H9 (cell line): Measurements from ENCODE around the gene HASPIN. TPM values are rescaled to one million over a fixed set of nuclear protein-coding genes. Genes with fewer than 3 reads are reported as not detected.

Source experiments
- DNase-seq: peaks from one replicate; pipeline ENCODE4 v3.0.0-alpha.2; 2017
- H2AFZ ChIP-seq: one replicate; pipeline ENCODE4 v1.6.1; 2013; ENCODE audit warnings: mild to moderate bottlenecking, low read length, control low read depth, moderate library complexity
- H2AK5ac ChIP-seq: 2 replicates; pipeline ENCODE4 v1.6.1; 2013; ENCODE audit warnings: low read length, control low read depth, mixed read lengths; ENCODE audit not compliant: insufficient read length
- H2BK120ac ChIP-seq: one replicate; pipeline ENCODE4 v1.6.1; 2013; ENCODE audit warnings: low read depth, mild to moderate bottlenecking, low read length, control low read depth, inconsistent platforms; ENCODE audit not compliant: poor library complexity, severe bottlenecking
- H2BK12ac ChIP-seq: 2 replicates; pipeline ENCODE4 v1.6.1; 2013; ENCODE audit warnings: low read length, control low read depth, mixed read lengths, low read depth; ENCODE audit not compliant: insufficient read length
- H2BK15ac ChIP-seq: 2 replicates; pipeline ENCODE4 v1.6.1; 2013; ENCODE audit warnings: low read depth, low read length, control low read depth
- H2BK20ac ChIP-seq: one replicate; pipeline ENCODE4 v1.6.1; 2013; ENCODE audit warnings: low read depth, mild to moderate bottlenecking, low read length, control low read depth, inconsistent platforms; ENCODE audit not compliant: poor library complexity, severe bottlenecking
- H2BK5ac ChIP-seq: 2 replicates; pipeline ENCODE4 v1.6.1; 2013; ENCODE audit warnings: low read length, control low read depth, mixed read lengths; ENCODE audit not compliant: insufficient read length
- H3K14ac ChIP-seq: 2 replicates; pipeline ENCODE4 v1.6.1; 2013; ENCODE audit warnings: low read length, control low read depth; ENCODE audit not compliant: insufficient read depth
- H3K18ac ChIP-seq: 2 replicates; pipeline ENCODE4 v1.6.1; 2013; ENCODE audit warnings: low read depth, mild to moderate bottlenecking, mixed read lengths, low read length, control low read depth; ENCODE audit not compliant: insufficient read length
- H3K23ac ChIP-seq: 2 replicates; pipeline ENCODE4 v1.6.1; 2013; ENCODE audit warnings: low read length, control low read depth, mixed read lengths, low read depth; ENCODE audit not compliant: insufficient read length
- H3K23me2 ChIP-seq: 2 replicates; pipeline ENCODE4 v1.6.1; 2013; ENCODE audit warnings: low read depth, mild to moderate bottlenecking, mixed read lengths, low read length, control low read depth; ENCODE audit not compliant: insufficient read length, poor library complexity, severe bottlenecking
- H3K27ac ChIP-seq: 2 replicates; pipeline ENCODE4 v1.5.1; 2013; ENCODE audit warnings: low read length, control low read depth, mixed read lengths, low read depth; ENCODE audit not compliant: insufficient read length
- H3K27me3 ChIP-seq: 2 replicates; pipeline ENCODE4 v1.6.1; 2013; ENCODE audit warnings: low read length, control low read depth, inconsistent platforms; ENCODE audit not compliant: insufficient read depth
- H3K4ac ChIP-seq: 2 replicates; pipeline ENCODE4 v1.6.1; 2013; ENCODE audit warnings: low read depth, mild to moderate bottlenecking, control low read depth, inconsistent platforms, low read length, moderate library complexity
- H3K4me1 ChIP-seq: 2 replicates; pipeline ENCODE4 v1.6.1; 2013; ENCODE audit warnings: low read length, control low read depth, inconsistent platforms; ENCODE audit not compliant: insufficient read depth
- H3K4me2 ChIP-seq: 2 replicates; pipeline ENCODE4 v1.6.1; 2013; ENCODE audit warnings: low read length, control low read depth, mixed read lengths; ENCODE audit not compliant: insufficient read length, insufficient read depth
- H3K56ac ChIP-seq: 2 replicates; pipeline ENCODE4 v1.6.1; 2013; ENCODE audit warnings: low read depth, mild to moderate bottlenecking, mixed read lengths, low read length, control low read depth; ENCODE audit not compliant: insufficient read length
- H3K79me1 ChIP-seq: 2 replicates; pipeline ENCODE4 v1.6.1; 2013; ENCODE audit warnings: low read depth, mild to moderate bottlenecking, moderate library complexity, low read length, control low read depth, inconsistent platforms; ENCODE audit not compliant: insufficient read depth, poor library complexity, severe bottlenecking
- H3K79me2 ChIP-seq: 2 replicates; pipeline ENCODE4 v1.6.1; 2013; ENCODE audit warnings: low read length, control low read depth, inconsistent platforms; ENCODE audit not compliant: insufficient read depth
- H3K9ac ChIP-seq: 2 replicates; pipeline ENCODE4 v1.6.1; 2013; ENCODE audit warnings: low read length, control low read depth, mixed read lengths; ENCODE audit not compliant: insufficient read length; ENCODE audit errors: extremely low read depth
- H3K9me3 ChIP-seq: one replicate; pipeline ENCODE4 v1.6.1; 2013; ENCODE audit warnings: low read depth, low read length, inconsistent platforms; ENCODE audit not compliant: control insufficient read depth
- H3T11ph ChIP-seq: one replicate; pipeline ENCODE4 v1.6.1; 2013; ENCODE audit warnings: mild to moderate bottlenecking, low read length, control low read depth, inconsistent platforms
- H4K20me1 ChIP-seq: one replicate; pipeline ENCODE4 v1.6.1; 2013; ENCODE audit not compliant: control insufficient read depth, insufficient read length, insufficient read depth
- H4K5ac ChIP-seq: 2 replicates; pipeline ENCODE4 v1.6.1; 2013; ENCODE audit warnings: low read depth, mild to moderate bottlenecking, mixed read lengths, low read length, control low read depth; ENCODE audit not compliant: insufficient read length
- H4K8ac ChIP-seq: replicated peaks from 2 replicates; pipeline ENCODE4 v1.6.1; 2013; ENCODE audit warnings: low read length, control low read depth, mixed read lengths, low read depth; ENCODE audit not compliant: insufficient read length
- H4K91ac ChIP-seq: 2 replicates; pipeline ENCODE4 v1.6.1; 2013; ENCODE audit warnings: low read depth, mild to moderate bottlenecking, moderate library complexity, mixed read lengths, low read length, control low read depth; ENCODE audit not compliant: insufficient read length
- H3K27ac Mint-ChIP-seq, 3 experiments: 2 replicates in 2 of 3; 3 replicates in 1 of 3; pipeline ENCODE4 v1.8.0; 2020 to 2021; ENCODE audit warnings: mixed read lengths in 3 of 3, mild to moderate bottlenecking in 1 of 3, moderate library complexity in 1 of 3
- H3K27me3 Mint-ChIP-seq: 2 replicates; pipeline ENCODE4 v1.8.0; 2021; ENCODE audit warnings: low read depth, mild to moderate bottlenecking, moderate library complexity, mixed read lengths
- H3K36me3 Mint-ChIP-seq, 3 experiments: 2 replicates in 2 of 3; 3 replicates in 1 of 3; pipeline ENCODE4 v1.8.0; 2020 to 2021; ENCODE audit warnings: low read depth in 3 of 3, mixed read lengths in 3 of 3; ENCODE audit not compliant: insufficient read depth in 1 of 3
- H3K4me1 Mint-ChIP-seq, 2 experiments: 2 replicates each; pipeline ENCODE4 v1.8.0; 2020; ENCODE audit warnings: mixed read lengths in 2 of 2
- H3K4me3 Mint-ChIP-seq, 2 experiments: 2 replicates in 1 of 2; 3 replicates in 1 of 2; pipeline ENCODE4 v1.8.0; 2020 to 2021; ENCODE audit warnings: mild to moderate bottlenecking in 2 of 2, mixed read lengths in 2 of 2, moderate library complexity in 1 of 2
- H3K9me3 Mint-ChIP-seq, 2 experiments: 2 replicates in 1 of 2; 3 replicates in 1 of 2; pipeline ENCODE4 v1.8.0; 2020; ENCODE audit warnings: mild to moderate bottlenecking in 2 of 2, mixed read lengths in 2 of 2, moderate library complexity in 1 of 2
- CTCF ChIP-seq: fragments of 200-600 bp; sonication (generic); conservative IDR thresholded peaks from 3 replicates; pipeline ENCODE4 v1.8.0; 2021; ENCODE audit warnings: antibody characterized with exemption, mild to moderate bottlenecking
- WGBS: extraction: QIAGEN DNeasy Blood & Tissue Kit; methylation state at CpG from one replicate; pipeline ENCODE4 v1.1.7; 2013; ENCODE audit warnings: missing lambda C conversion rate, low lambda C conversion rate, mixed read lengths; ENCODE audit not compliant: insufficient read length; ENCODE audit errors: extremely low coverage; 5-methylcytosine and 5-hydroxymethylcytosine counted together
- total RNA-seq: library from RNA; stranded (reverse); gene quantifications from 2 replicates; pipeline ENCODE4 v1.2.1, GENCODE V29; 2021

The HASPIN gene
- total RNA-seq, 1 experiment from 2014 or later: 26.6 TPM

- H3K27me3 Mint-ChIP-seq: peaks cover under 1% of the 10 kb centered on the region; the same call in 1 of the 2 replicates
- no peak overlapping the region for H3K4me3 Mint-ChIP-seq
- no peak overlapping the region for H2AK5ac ChIP-seq
- H3K14ac ChIP-seq: no peak overlapping the region
- H2AFZ ChIP-seq: no peak overlapping the region
- H3K9ac ChIP-seq: no peak overlapping the region
- H3K79me1 ChIP-seq: no peaks in the 10 kb centered on the region
- no peak overlapping the region for H3K56ac ChIP-seq
- no peaks in the 10 kb centered on the region for H3K27me3 ChIP-seq
- no peak overlapping the region for H3K4ac ChIP-seq
- no peak overlapping the region for H2BK12ac ChIP-seq
- H3T11ph ChIP-seq: no peak overlapping the region
- H3K27ac Mint-ChIP-seq: no peak overlapping the region
- no peaks in the 10 kb centered on the region for H3K79me2 ChIP-seq
- H3K9me3 Mint-ChIP-seq: no peaks in the 10 kb centered on the region; a peak in 2 of 5 replicates
- no peak overlapping the region for H2BK20ac ChIP-seq
- peaks cover 0 to 17% of the 10 kb centered on the region in 2 experiments; a peak in 3 of 4 replicates for H3K4me1 Mint-ChIP-seq
- H3K18ac ChIP-seq: no peak overlapping the region
- no peak overlapping the region for H4K8ac ChIP-seq
- no peak overlapping the region for H4K5ac ChIP-seq
- H3K4me1 ChIP-seq: no peaks in the 10 kb centered on the region
- H4K20me1 ChIP-seq: peaks cover 3% of the 10 kb centered on the region
- DNase-seq: no peak
- no peak overlapping the region for H2BK120ac ChIP-seq
- H3K23me2 ChIP-seq: no peaks in the 10 kb centered on the region
- no peak overlapping the region for H3K4me2 ChIP-seq
- H3K27ac ChIP-seq: no peak overlapping the region
- TF ChIP-seq CTCF: no peak
- H3K9me3 ChIP-seq: no peaks in the 10 kb centered on the region
- H3K36me3 Mint-ChIP-seq: peaks cover 0 to 4% (median 0%) of the 10 kb centered on the region in 3 experiments; a peak in 1 of 7 replicates
- H4K91ac ChIP-seq: no peak overlapping the region
- H3K23ac ChIP-seq: no peak overlapping the region
- no peak overlapping the region for H2BK5ac ChIP-seq
- no peak overlapping the region for H2BK15ac ChIP-seq
- WGBS: no CpG with 5 or more reads among the region's 14 CpGs
These were observed 34.8 kb upstream of the HASPIN start for GRCh38 chr17:3688852-3689261.
